H9 (cell line): Measurements from ENCODE around the gene CRYGD. TPM values are rescaled to one million over a fixed set of nuclear protein-coding genes. Genes with fewer than 3 reads are reported as not detected.

Experiments used
- DNase-seq: peaks from one replicate; pipeline ENCODE4 v3.0.0-alpha.2; 2017
- H2AFZ ChIP-seq: one replicate; pipeline ENCODE4 v1.6.1; 2013; ENCODE audit warnings: mild to moderate bottlenecking, low read length, control low read depth, moderate library complexity
- H2AK5ac ChIP-seq: 2 replicates; pipeline ENCODE4 v1.6.1; 2013; ENCODE audit warnings: low read length, control low read depth, mixed read lengths; ENCODE audit not compliant: insufficient read length
- H2BK120ac ChIP-seq: one replicate; pipeline ENCODE4 v1.6.1; 2013; ENCODE audit warnings: low read depth, mild to moderate bottlenecking, low read length, control low read depth, inconsistent platforms; ENCODE audit not compliant: poor library complexity, severe bottlenecking
- H2BK12ac ChIP-seq: 2 replicates; pipeline ENCODE4 v1.6.1; 2013; ENCODE audit warnings: low read length, control low read depth, mixed read lengths, low read depth; ENCODE audit not compliant: insufficient read length
- H2BK15ac ChIP-seq: 2 replicates; pipeline ENCODE4 v1.6.1; 2013; ENCODE audit warnings: low read depth, low read length, control low read depth
- H2BK20ac ChIP-seq: one replicate; pipeline ENCODE4 v1.6.1; 2013; ENCODE audit warnings: low read depth, mild to moderate bottlenecking, low read length, control low read depth, inconsistent platforms; ENCODE audit not compliant: poor library complexity, severe bottlenecking
- H2BK5ac ChIP-seq: 2 replicates; pipeline ENCODE4 v1.6.1; 2013; ENCODE audit warnings: low read length, control low read depth, mixed read lengths; ENCODE audit not compliant: insufficient read length
- H3K14ac ChIP-seq: 2 replicates; pipeline ENCODE4 v1.6.1; 2013; ENCODE audit warnings: low read length, control low read depth; ENCODE audit not compliant: insufficient read depth
- H3K18ac ChIP-seq: 2 replicates; pipeline ENCODE4 v1.6.1; 2013; ENCODE audit warnings: low read depth, mild to moderate bottlenecking, mixed read lengths, low read length, control low read depth; ENCODE audit not compliant: insufficient read length
- H3K23ac ChIP-seq: 2 replicates; pipeline ENCODE4 v1.6.1; 2013; ENCODE audit warnings: low read length, control low read depth, mixed read lengths, low read depth; ENCODE audit not compliant: insufficient read length
- H3K23me2 ChIP-seq: 2 replicates; pipeline ENCODE4 v1.6.1; 2013; ENCODE audit warnings: low read depth, mild to moderate bottlenecking, mixed read lengths, low read length, control low read depth; ENCODE audit not compliant: insufficient read length, poor library complexity, severe bottlenecking
- H3K27ac ChIP-seq: 2 replicates; pipeline ENCODE4 v1.5.1; 2013; ENCODE audit warnings: low read length, control low read depth, mixed read lengths, low read depth; ENCODE audit not compliant: insufficient read length
- H3K27me3 ChIP-seq: 2 replicates; pipeline ENCODE4 v1.6.1; 2013; ENCODE audit warnings: low read length, control low read depth, inconsistent platforms; ENCODE audit not compliant: insufficient read depth
- H3K4ac ChIP-seq: 2 replicates; pipeline ENCODE4 v1.6.1; 2013; ENCODE audit warnings: low read depth, mild to moderate bottlenecking, control low read depth, inconsistent platforms, low read length, moderate library complexity
- H3K4me1 ChIP-seq: 2 replicates; pipeline ENCODE4 v1.6.1; 2013; ENCODE audit warnings: low read length, control low read depth, inconsistent platforms; ENCODE audit not compliant: insufficient read depth
- H3K4me2 ChIP-seq: 2 replicates; pipeline ENCODE4 v1.6.1; 2013; ENCODE audit warnings: low read length, control low read depth, mixed read lengths; ENCODE audit not compliant: insufficient read length, insufficient read depth
- H3K56ac ChIP-seq: 2 replicates; pipeline ENCODE4 v1.6.1; 2013; ENCODE audit warnings: low read depth, mild to moderate bottlenecking, mixed read lengths, low read length, control low read depth; ENCODE audit not compliant: insufficient read length
- H3K79me1 ChIP-seq: 2 replicates; pipeline ENCODE4 v1.6.1; 2013; ENCODE audit warnings: low read depth, mild to moderate bottlenecking, moderate library complexity, low read length, control low read depth, inconsistent platforms; ENCODE audit not compliant: insufficient read depth, poor library complexity, severe bottlenecking
- H3K79me2 ChIP-seq: 2 replicates; pipeline ENCODE4 v1.6.1; 2013; ENCODE audit warnings: low read length, control low read depth, inconsistent platforms; ENCODE audit not compliant: insufficient read depth
- H3K9ac ChIP-seq: 2 replicates; pipeline ENCODE4 v1.6.1; 2013; ENCODE audit warnings: low read length, control low read depth, mixed read lengths; ENCODE audit not compliant: insufficient read length; ENCODE audit errors: extremely low read depth
- H3K9me3 ChIP-seq: one replicate; pipeline ENCODE4 v1.6.1; 2013; ENCODE audit warnings: low read depth, low read length, inconsistent platforms; ENCODE audit not compliant: control insufficient read depth
- H3T11ph ChIP-seq: one replicate; pipeline ENCODE4 v1.6.1; 2013; ENCODE audit warnings: mild to moderate bottlenecking, low read length, control low read depth, inconsistent platforms
- H4K20me1 ChIP-seq: one replicate; pipeline ENCODE4 v1.6.1; 2013; ENCODE audit not compliant: control insufficient read depth, insufficient read length, insufficient read depth
- H4K5ac ChIP-seq: 2 replicates; pipeline ENCODE4 v1.6.1; 2013; ENCODE audit warnings: low read depth, mild to moderate bottlenecking, mixed read lengths, low read length, control low read depth; ENCODE audit not compliant: insufficient read length
- H4K8ac ChIP-seq: replicated peaks from 2 replicates; pipeline ENCODE4 v1.6.1; 2013; ENCODE audit warnings: low read length, control low read depth, mixed read lengths, low read depth; ENCODE audit not compliant: insufficient read length
- H4K91ac ChIP-seq: 2 replicates; pipeline ENCODE4 v1.6.1; 2013; ENCODE audit warnings: low read depth, mild to moderate bottlenecking, moderate library complexity, mixed read lengths, low read length, control low read depth; ENCODE audit not compliant: insufficient read length
- H3K27ac Mint-ChIP-seq, 3 experiments: 2 replicates in 2 of 3; 3 replicates in 1 of 3; pipeline ENCODE4 v1.8.0; 2020 to 2021; ENCODE audit warnings: mixed read lengths in 3 of 3, mild to moderate bottlenecking in 1 of 3, moderate library complexity in 1 of 3
- H3K27me3 Mint-ChIP-seq: 2 replicates; pipeline ENCODE4 v1.8.0; 2021; ENCODE audit warnings: low read depth, mild to moderate bottlenecking, moderate library complexity, mixed read lengths
- H3K36me3 Mint-ChIP-seq, 3 experiments: 2 replicates in 2 of 3; 3 replicates in 1 of 3; pipeline ENCODE4 v1.8.0; 2020 to 2021; ENCODE audit warnings: low read depth in 3 of 3, mixed read lengths in 3 of 3; ENCODE audit not compliant: insufficient read depth in 1 of 3
- H3K4me1 Mint-ChIP-seq, 2 experiments: 2 replicates each; pipeline ENCODE4 v1.8.0; 2020; ENCODE audit warnings: mixed read lengths in 2 of 2
- H3K4me3 Mint-ChIP-seq, 2 experiments: 2 replicates in 1 of 2; 3 replicates in 1 of 2; pipeline ENCODE4 v1.8.0; 2020 to 2021; ENCODE audit warnings: mild to moderate bottlenecking in 2 of 2, mixed read lengths in 2 of 2, moderate library complexity in 1 of 2
- H3K9me3 Mint-ChIP-seq, 2 experiments: 2 replicates in 1 of 2; 3 replicates in 1 of 2; pipeline ENCODE4 v1.8.0; 2020; ENCODE audit warnings: mild to moderate bottlenecking in 2 of 2, mixed read lengths in 2 of 2, moderate library complexity in 1 of 2
- WGBS: extraction: QIAGEN DNeasy Blood & Tissue Kit; methylation state at CpG from one replicate; pipeline ENCODE4 v1.1.7; 2013; ENCODE audit warnings: missing lambda C conversion rate, low lambda C conversion rate, mixed read lengths; ENCODE audit not compliant: insufficient read length; ENCODE audit errors: extremely low coverage; 5-methylcytosine and 5-hydroxymethylcytosine counted together
- total RNA-seq: library from RNA; stranded (reverse); gene quantifications from 2 replicates; pipeline ENCODE4 v1.2.1, GENCODE V29; 2021
- TF ChIP-seq, protein P1 (sequence below): fragments of 200-600 bp; sonication (generic); conservative IDR thresholded peaks from 3 replicates; pipeline ENCODE4 v1.8.0; 2021; ENCODE audit warnings: antibody characterized with exemption, mild to moderate bottlenecking

The CRYGD gene
- total RNA-seq, 1 experiment from 2014 or later = not detected

GRCh38 chr2:208074610-208075356, 49.5 kb downstream of the CRYGD start:
- no peak overlapping the region for H4K5ac ChIP-seq
- H3K23me2 ChIP-seq = no peaks in the 10 kb centered on the region
- H3K27me3 ChIP-seq = no peaks in the 10 kb centered on the region
- no CpG with 5 or more reads among the region's 9 CpGs for WGBS
- H3K79me1 ChIP-seq = no peaks in the 10 kb centered on the region
- H3K9me3 ChIP-seq = no peaks in the 10 kb centered on the region
- no peak overlapping the region for H4K8ac ChIP-seq
- no peak overlapping the region for H3T11ph ChIP-seq
- H3K27ac ChIP-seq = no peak overlapping the region
- H2BK15ac ChIP-seq = no peak overlapping the region
- H2BK120ac ChIP-seq = no peak overlapping the region
- no peak for DNase-seq
- H2BK20ac ChIP-seq = no peak overlapping the region
- H3K4me2 ChIP-seq = no peak overlapping the region
- H2AK5ac ChIP-seq = no peak overlapping the region
- H2AFZ ChIP-seq = no peak overlapping the region
- no peak overlapping the region for H3K14ac ChIP-seq
- no peak overlapping the region for H4K91ac ChIP-seq
- TF ChIP-seq, protein P1, sequence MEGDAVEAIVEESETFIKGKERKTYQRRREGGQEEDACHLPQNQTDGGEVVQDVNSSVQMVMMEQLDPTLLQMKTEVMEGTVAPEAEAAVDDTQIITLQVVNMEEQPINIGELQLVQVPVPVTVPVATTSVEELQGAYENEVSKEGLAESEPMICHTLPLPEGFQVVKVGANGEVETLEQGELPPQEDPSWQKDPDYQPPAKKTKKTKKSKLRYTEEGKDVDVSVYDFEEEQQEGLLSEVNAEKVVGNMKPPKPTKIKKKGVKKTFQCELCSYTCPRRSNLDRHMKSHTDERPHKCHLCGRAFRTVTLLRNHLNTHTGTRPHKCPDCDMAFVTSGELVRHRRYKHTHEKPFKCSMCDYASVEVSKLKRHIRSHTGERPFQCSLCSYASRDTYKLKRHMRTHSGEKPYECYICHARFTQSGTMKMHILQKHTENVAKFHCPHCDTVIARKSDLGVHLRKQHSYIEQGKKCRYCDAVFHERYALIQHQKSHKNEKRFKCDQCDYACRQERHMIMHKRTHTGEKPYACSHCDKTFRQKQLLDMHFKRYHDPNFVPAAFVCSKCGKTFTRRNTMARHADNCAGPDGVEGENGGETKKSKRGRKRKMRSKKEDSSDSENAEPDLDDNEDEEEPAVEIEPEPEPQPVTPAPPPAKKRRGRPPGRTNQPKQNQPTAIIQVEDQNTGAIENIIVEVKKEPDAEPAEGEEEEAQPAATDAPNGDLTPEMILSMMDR = no peak
- H3K4me3 Mint-ChIP-seq = no peak overlapping the region
- H3K4me1 ChIP-seq = no peaks in the 10 kb centered on the region; the same call in 1 of the 2 replicates
- H3K27me3 Mint-ChIP-seq = no peaks in the 10 kb centered on the region
- no peak overlapping the region for H2BK12ac ChIP-seq
- H4K20me1 ChIP-seq = no peaks in the 10 kb centered on the region
- H3K18ac ChIP-seq = no peak overlapping the region
- no peak overlapping the region for H3K4ac ChIP-seq
- peaks cover 0 to 4% (median 0%) of the 10 kb centered on the region in 3 experiments; a peak in 2 of 7 replicates for H3K36me3 Mint-ChIP-seq
- H3K27ac Mint-ChIP-seq = no peak overlapping the region
- H3K79me2 ChIP-seq = no peaks in the 10 kb centered on the region
- no peak overlapping the region for H3K23ac ChIP-seq
- H3K56ac ChIP-seq = no peak overlapping the region
- peaks cover 20 to 24% of the 10 kb centered on the region in 2 experiments for H3K4me1 Mint-ChIP-seq
- no peak overlapping the region for H3K9ac ChIP-seq
- no peak overlapping the region for H2BK5ac ChIP-seq
- H3K9me3 Mint-ChIP-seq = peaks cover 3 to 5% of the 10 kb centered on the region in 2 experiments; a peak in 2 of 5 replicates
